Mononuclear cell (primary cell): ENCODE measurements around the gene SLC5A2. TPM values are rescaled to one million over a fixed set of nuclear protein-coding genes. Genes with fewer than 3 reads are reported as not detected.

ENCODE experiments used
- H3K27me3 ChIP-seq: 2 replicates; pipeline ENCODE4 v1.6.0; 2011; ENCODE audit warnings: low read length, control low read depth; ENCODE audit not compliant: insufficient read depth
- H3K4me1 ChIP-seq: 2 replicates; pipeline ENCODE4 v1.5.1; 2011; ENCODE audit warnings: mild to moderate bottlenecking, low read length, control low read depth; ENCODE audit not compliant: insufficient read depth
- H3K4me3 ChIP-seq: 2 replicates; pipeline ENCODE4 v1.5.1; 2011; ENCODE audit warnings: mild to moderate bottlenecking, low read length, moderate library complexity
- H3K9me3 ChIP-seq: 2 replicates; pipeline ENCODE4 v1.5.1; 2011; ENCODE audit warnings: low read depth, mild to moderate bottlenecking, control low read depth, low read length
- total RNA-seq: library from RNA; depleted of rRNA; stranded (reverse); fragments of >200 nt; gene quantifications from one replicate; pipeline ENCODE4 v1.2.3, GENCODE V29; 2012

SLC5A2 gene
- total RNA-seq, 1 donor = 0.42 TPM

- Histone ChIP-seq H3K9me3 (no peaks in the 10 kb centered on the region), H3K27me3 (peaks cover 6% of the 10 kb centered on the region), H3K4me1 (peaks cover 15% of the 10 kb centered on the region), H3K4me3 (no peak overlapping the region)
These were observed 15.7 kb upstream of the SLC5A2 start for GRCh38 chr16:31467151-31467773.

DNA sequence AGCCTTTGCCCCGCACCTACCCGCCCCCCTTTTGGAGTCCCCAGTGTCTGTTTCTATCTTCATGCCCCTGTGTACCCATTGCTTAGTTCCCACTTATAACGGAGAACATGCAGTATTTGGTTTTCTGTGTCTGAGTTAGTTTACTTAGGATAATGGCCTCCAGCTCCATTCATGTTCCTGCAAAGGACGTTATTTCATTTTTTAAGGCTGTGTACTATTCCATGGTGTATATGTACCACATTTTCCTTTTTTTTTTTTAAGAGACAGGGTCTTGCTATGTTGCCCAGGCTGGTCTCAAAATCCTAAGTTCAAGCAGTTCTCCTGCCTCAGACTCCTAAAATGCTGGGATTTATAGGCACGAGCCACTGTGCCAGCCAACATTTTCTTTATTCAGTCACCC, 15.1 kb upstream of the SLC5A2 start:
- H3K4me3 ChIP-seq = no peak overlapping the region
- H3K4me1 ChIP-seq = peaks cover 20% of the 10 kb centered on the region
- peaks cover 10% of the 10 kb centered on the region for H3K27me3 ChIP-seq
- no peaks in the 10 kb centered on the region for H3K9me3 ChIP-seq

DNA sequence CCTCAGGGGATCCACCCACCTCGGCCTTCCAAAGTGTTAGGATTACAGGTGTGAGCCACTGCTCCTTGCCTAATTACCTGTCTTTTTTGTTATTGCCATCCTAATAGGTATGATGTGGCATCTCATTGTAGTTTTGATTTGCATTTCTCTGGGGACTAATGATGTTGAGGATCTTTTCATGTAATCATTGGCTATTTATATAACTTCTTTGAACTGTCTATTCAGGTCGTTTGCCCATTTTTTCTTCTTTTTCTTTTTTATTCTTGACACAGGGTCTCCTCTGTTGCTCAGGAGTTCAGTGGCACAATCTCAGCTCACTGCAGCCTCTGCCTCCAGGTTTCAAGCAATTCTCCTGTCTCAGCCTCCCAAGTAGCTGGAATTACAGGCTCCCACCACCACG, 12.3 kb upstream of the SLC5A2 start:
- Histone ChIP-seq H3K9me3 (no peaks in the 10 kb centered on the region), H3K4me3 (no peak overlapping the region), H3K27me3 (peaks cover 10% of the 10 kb centered on the region), H3K4me1 (peaks cover 20% of the 10 kb centered on the region)

DNA sequence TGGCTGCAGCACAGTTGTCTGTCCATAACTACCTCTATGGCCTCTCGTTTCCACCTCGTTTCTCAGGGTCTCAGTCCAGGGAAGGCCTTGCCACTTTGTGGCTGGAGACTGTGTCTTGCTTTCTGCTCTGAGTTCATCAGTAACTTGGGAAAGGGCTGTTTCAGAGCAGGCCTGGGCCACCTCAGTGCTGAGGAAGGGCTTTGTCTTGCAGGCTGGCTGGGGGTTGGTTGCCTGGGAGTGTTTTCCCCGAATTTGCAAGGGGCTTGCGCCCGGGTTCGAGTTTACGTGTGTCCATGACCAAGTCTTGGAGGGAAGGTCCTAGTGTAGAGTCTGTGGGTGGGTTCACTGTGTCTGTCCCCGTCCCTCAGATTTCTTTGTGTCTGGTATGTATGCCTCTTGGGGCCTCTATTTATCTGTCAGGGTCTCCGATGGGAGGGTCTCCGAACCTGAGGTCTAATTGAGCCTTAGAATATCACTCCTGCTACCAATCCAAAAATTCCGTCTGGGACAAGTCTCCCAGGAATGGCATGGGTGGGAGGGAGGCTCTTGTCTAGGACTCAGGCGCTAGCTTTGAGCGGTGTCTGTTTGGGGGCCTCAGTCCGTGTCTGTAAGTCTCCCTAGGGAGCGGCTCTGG, 11.6 kb upstream of the SLC5A2 start:
- Histone ChIP-seq H3K4me3 (no peak overlapping the region), H3K4me1 (peaks cover 26% of the 10 kb centered on the region), H3K9me3 (no peaks in the 10 kb centered on the region)

GRCh38 chr16:31471875-31472708, 10.8 kb upstream of the SLC5A2 start, which contains the start of gene TGFB1I1:
TSS of gene TGFB1I1 (plus strand) at chr16:31472152. CDS start at chr16:31472189, 37 bp downstream.
- Histone ChIP-seq H3K9me3 (no peaks in the 10 kb centered on the region), H3K4me3 (no peak within 1 kb of the TSS), H3K4me1 (peaks cover 29% of the 10 kb centered on the region), H3K27me3 (peaks cover 10% of the 10 kb centered on the region)

More for the DNA sequence above, 11.6 kb upstream of the SLC5A2 start:
- peaks cover 10% of the 10 kb centered on the region for H3K27me3 ChIP-seq

DNA sequence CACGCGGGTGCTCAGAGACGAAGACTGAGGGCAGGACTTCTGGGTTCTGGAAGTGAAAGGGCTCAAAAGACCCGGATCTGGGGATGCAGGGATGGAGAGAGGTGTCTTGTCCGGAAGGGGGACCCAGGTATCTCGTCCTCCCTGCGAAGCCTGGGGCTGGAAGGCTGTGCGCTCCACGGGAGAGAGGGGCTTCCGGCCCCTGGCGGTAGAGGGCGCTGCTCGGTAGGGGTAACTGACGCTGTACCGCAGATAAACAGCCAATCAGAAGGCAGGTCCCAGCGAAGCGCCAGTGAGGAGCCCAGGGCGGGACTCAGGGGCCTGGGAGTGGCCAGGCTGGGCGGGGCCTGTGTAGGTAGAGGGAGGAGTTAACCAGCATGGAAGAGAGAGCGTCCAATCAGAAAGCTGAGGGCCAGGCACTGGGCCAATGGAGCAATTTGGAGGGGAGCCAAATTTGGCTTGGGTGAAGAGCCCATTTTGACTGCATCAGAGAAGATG, 10.2 kb upstream of the SLC5A2 start:
- Histone ChIP-seq H3K4me3 (no peak overlapping the region), H3K27me3 (peaks cover 10% of the 10 kb centered on the region), H3K4me1 (peaks cover 30% of the 10 kb centered on the region), H3K9me3 (no peaks in the 10 kb centered on the region)

GRCh38 chr16:31473264-31473984, 9.5 kb upstream of the SLC5A2 start:
- Histone ChIP-seq H3K9me3 (no peaks in the 10 kb centered on the region), H3K4me3 (no peak overlapping the region), H3K4me1 (peaks cover 31% of the 10 kb centered on the region), H3K27me3 (peaks cover 10% of the 10 kb centered on the region)

DNA sequence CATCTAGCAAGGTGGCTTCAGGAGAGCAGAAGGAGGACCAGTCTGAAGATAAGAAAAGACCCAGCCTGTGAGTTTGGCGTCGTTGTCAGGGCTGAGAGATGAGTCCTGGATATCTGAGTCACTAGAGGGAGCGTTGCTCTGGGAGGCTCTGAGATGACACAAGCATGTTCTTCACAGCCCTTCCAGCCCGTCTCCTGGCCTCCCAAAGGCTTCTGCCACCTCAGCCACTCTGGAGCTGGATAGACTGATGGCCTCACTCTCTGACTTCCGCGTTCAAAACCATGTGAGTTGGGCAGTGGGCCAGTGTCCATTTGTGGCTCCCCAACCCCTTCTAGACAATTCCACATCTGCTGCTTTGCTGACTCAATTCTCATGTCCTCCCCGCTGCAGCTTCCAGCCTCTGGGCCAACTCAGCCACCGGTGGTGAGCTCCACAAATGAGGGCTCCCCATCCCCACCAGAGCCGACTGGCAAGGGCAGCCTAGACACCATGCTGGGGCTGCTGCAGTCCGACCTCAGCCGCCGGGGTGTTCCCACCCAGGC, 8.7 kb upstream of the SLC5A2 start:
- H3K4me1 ChIP-seq = peaks cover 31% of the 10 kb centered on the region
- H3K27me3 ChIP-seq = peaks cover 10% of the 10 kb centered on the region
- H3K4me3 ChIP-seq = no peak overlapping the region
- no peaks in the 10 kb centered on the region for H3K9me3 ChIP-seq

- Histone ChIP-seq H3K4me1 (peaks cover 31% of the 10 kb centered on the region), H3K9me3 (no peaks in the 10 kb centered on the region), H3K4me3 (no peak overlapping the region)
These were observed 7.9 kb upstream of the SLC5A2 start for GRCh38 chr16:31474773-31475738.

GRCh38 chr16:31475946-31476302, 7.0 kb upstream of the SLC5A2 start:
- no peak overlapping the region for H3K4me3 ChIP-seq

More at GRCh38 chr16:31474773-31475738, 7.9 kb upstream of the SLC5A2 start:
- H3K27me3 ChIP-seq = peaks cover 10% of the 10 kb centered on the region

DNA sequence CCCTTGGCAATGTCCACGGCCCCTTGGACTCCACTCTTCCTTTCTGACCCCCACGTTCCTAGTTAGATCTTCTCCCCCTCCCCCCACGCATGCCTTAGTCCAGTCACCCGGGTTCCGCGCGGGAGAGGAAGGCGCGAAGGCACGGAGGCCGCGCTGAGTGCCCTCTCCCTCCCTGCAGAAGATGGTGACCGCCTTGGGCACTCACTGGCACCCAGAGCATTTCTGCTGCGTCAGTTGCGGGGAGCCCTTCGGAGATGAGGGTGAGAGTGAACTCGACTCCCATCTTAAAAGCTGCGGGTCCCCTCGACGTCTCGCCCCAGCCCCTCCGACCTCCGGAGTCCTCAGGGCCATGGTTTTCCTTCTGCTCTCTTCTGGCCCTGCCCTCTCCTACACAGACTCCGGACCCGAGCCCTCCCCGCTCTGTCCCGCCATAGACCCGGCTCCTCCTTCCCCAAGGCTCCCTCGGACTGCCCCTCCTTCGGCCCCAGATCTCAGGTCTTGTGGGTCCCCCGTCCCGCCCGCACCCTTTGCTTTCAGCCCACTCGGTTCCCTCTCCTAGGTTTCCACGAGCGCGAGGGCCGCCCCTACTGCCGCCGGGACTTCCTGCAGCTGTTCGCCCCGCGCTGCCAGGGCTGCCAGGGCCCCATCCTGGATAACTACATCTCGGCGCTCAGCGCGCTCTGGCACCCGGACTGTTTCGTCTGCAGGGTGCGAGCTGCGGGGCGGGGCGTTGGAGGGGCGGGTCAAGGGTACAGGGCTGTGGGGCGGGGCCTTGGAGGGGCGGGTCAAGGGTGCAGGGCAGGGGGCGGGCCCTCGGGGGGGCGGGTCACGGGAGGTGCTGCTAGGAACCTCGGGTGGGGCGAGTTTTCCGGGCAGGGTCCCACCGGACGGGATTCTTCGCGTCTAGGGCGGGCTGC, 6.4 kb upstream of the SLC5A2 start:
- Histone ChIP-seq H3K9me3 (no peaks in the 10 kb centered on the region), H3K4me3 (peak overlapping the region; percentile 41)

More at GRCh38 chr16:31475946-31476302, 7.0 kb upstream of the SLC5A2 start:
- H3K4me1 ChIP-seq = peaks cover 31% of the 10 kb centered on the region
- no peaks in the 10 kb centered on the region for H3K9me3 ChIP-seq
- peaks cover 10% of the 10 kb centered on the region for H3K27me3 ChIP-seq

GRCh38 chr16:31477220-31478216, 5.4 kb upstream of the SLC5A2 start:
- Histone ChIP-seq H3K9me3 (no peaks in the 10 kb centered on the region), H3K27me3 (peaks cover 2% of the 10 kb centered on the region), H3K4me3 (peak overlapping the region; percentile 33), H3K4me1 (peaks cover 21% of the 10 kb centered on the region)

More for the DNA sequence above, 6.4 kb upstream of the SLC5A2 start:
- Histone ChIP-seq H3K27me3 (peaks cover 8% of the 10 kb centered on the region), H3K4me1 (peaks cover 28% of the 10 kb centered on the region)
